A673 (cell line): ENCODE data around the gene BBS1. TPM values are rescaled to one million over a fixed set of nuclear protein-coding genes. Genes with fewer than 3 reads are reported as not detected.

Experiments
- BruUV-seq: library from RNA; stranded (reverse); fragments of 400-500 nt; replicated peaks from 2 replicates; lab custom pipeline; 2021; lab: Mats Ljungman, UMichigan
- CTCF ChIA-PET: fragments of 300-600 bp; sonication (Branson Sonifier 250); formaldehyde crosslinking; loops from one replicate; lab custom pipeline; 2022; ENCODE audit warnings: antibody characterized with exemption; lab: Charles Lee
- POLR2A ChIA-PET: fragments of 300-600 bp; sonication (Branson Sonifier 250); formaldehyde crosslinking; loops from one replicate; lab custom pipeline; 2022; ENCODE audit warnings: antibody characterized with exemption; ENCODE audit not compliant: low non-redundant PET; lab: Charles Lee
- DNase-seq: peaks from one replicate; pipeline ENCODE4 v3.0.0-alpha.2; 2015; ENCODE audit warnings: low spot score
- H3K27ac ChIP-seq: fragments of 200-600 bp; sonication (generic); 2 replicates; pipeline ENCODE4 v1.5.1; 2016; ENCODE audit warnings: mixed run types, low read depth, mild to moderate bottlenecking, mixed read lengths, antibody characterized with exemption, low read length; ENCODE audit not compliant: poor library complexity, severe bottlenecking
- H3K27me3 ChIP-seq: fragments of 200-600 bp; sonication (generic); replicated peaks from 2 replicates; pipeline ENCODE4 v1.6.1; 2017; ENCODE audit warnings: mixed run types, low read depth, mild to moderate bottlenecking, mixed read lengths, antibody characterized with exemption, low read length; ENCODE audit not compliant: insufficient read depth, poor library complexity
- H3K36me3 ChIP-seq: fragments of 200-600 bp; sonication (generic); 2 replicates; pipeline ENCODE4 v1.6.1; 2016; ENCODE audit warnings: mixed run types, mild to moderate bottlenecking, mixed read lengths, antibody characterized with exemption, low read length; ENCODE audit not compliant: insufficient read depth, poor library complexity, severe bottlenecking
- H3K4me1 ChIP-seq: fragments of 200-600 bp; sonication (generic); 2 replicates; pipeline ENCODE4 v1.6.1; 2017; ENCODE audit warnings: mixed run types, mild to moderate bottlenecking, mixed read lengths, antibody characterized with exemption, low read length; ENCODE audit not compliant: insufficient read depth, poor library complexity, severe bottlenecking
- H3K4me3 ChIP-seq: fragments of 200-600 bp; sonication (generic); 2 replicates; pipeline ENCODE4 v1.5.1; 2016; ENCODE audit warnings: low read depth, mixed run types, mild to moderate bottlenecking, mixed read lengths, low read length; ENCODE audit not compliant: poor library complexity, severe bottlenecking
- H3K9me3 ChIP-seq: fragments of 200-600 bp; sonication (generic); 2 replicates; pipeline ENCODE4 v1.6.1; 2016; ENCODE audit warnings: mixed run types, low read depth, mild to moderate bottlenecking, mixed read lengths, antibody characterized with exemption, low read length; ENCODE audit not compliant: poor library complexity, severe bottlenecking
- EZH2 ChIP-seq: fragments of 200-600 bp; sonication (generic); IDR thresholded peaks from 2 replicates; pipeline ENCODE4 v1.6.1; 2017; ENCODE audit warnings: borderline replicate concordance, low read depth, mild to moderate bottlenecking, mixed read lengths, antibody characterized with exemption, low read length; ENCODE audit not compliant: poor library complexity, severe bottlenecking
- intact Hi-C: fragments of 100-400 bp; cut with micrococcal nuclease; formaldehyde crosslinking; loops from one replicate; pipeline ENCODE4 v1.10.0; 2022; ENCODE audit not compliant: unreplicated experiment
- total RNA-seq: library from RNA; stranded (reverse); gene quantifications from 2 replicates; pipeline ENCODE4 v1.2.3, GENCODE V29; 2021
- TF ChIP-seq, protein P1 (sequence below): fragments of 300-800, 200-600 bp; sonication (generic); conservative IDR thresholded peaks from 2 replicates; pipeline ENCODE4 v1.5.1; 2017; ENCODE audit warnings: low read depth, mild to moderate bottlenecking, antibody characterized with exemption, low read length, moderate library complexity, mixed read lengths

Gene BBS1
- total RNA-seq, 1 experiment from 2014 or later: 40.5 TPM

DNA sequence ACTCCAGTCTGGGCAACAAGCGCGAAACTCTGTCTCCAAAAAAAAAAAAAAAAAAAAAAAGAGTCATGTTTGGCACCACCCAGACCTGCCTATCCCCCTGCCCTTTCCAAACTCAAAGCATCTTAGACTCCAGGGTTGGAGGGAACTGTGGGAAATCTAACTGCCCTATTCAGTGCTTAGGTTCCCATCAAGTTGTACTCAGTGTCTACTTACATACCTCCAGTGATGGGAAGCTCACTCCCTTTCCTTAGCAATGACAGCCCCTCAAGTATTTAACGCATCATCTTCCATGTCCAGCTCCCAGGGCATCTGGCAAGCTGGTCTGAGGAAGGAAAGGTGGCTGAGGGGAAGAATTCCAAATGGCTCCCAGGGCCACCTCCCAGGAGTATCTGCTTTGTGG, 39.3 kb downstream of the BBS1 start:
- Histone ChIP-seq H3K9me3 (no peaks in the 10 kb centered on the region), H3K27ac (no peak overlapping the region), H3K36me3 (no peaks in the 10 kb centered on the region), H3K4me1 (peaks cover 4% of the 10 kb centered on the region), H3K4me3 (no peak overlapping the region), H3K27me3 (no peaks in the 10 kb centered on the region)
- ChIA-PET CTCF (interaction anchor here (0.8 kb wide), 1 partner anchor 164 kb away, joined by 16 read pairs; no protein-coding TSS in a partner anchor), POLR2A (no interaction called here)
- no peak for DNase-seq
- intact Hi-C loops: no loop called here
- no TSS peak for BruUV-seq
- TF ChIP-seq, protein P1, sequence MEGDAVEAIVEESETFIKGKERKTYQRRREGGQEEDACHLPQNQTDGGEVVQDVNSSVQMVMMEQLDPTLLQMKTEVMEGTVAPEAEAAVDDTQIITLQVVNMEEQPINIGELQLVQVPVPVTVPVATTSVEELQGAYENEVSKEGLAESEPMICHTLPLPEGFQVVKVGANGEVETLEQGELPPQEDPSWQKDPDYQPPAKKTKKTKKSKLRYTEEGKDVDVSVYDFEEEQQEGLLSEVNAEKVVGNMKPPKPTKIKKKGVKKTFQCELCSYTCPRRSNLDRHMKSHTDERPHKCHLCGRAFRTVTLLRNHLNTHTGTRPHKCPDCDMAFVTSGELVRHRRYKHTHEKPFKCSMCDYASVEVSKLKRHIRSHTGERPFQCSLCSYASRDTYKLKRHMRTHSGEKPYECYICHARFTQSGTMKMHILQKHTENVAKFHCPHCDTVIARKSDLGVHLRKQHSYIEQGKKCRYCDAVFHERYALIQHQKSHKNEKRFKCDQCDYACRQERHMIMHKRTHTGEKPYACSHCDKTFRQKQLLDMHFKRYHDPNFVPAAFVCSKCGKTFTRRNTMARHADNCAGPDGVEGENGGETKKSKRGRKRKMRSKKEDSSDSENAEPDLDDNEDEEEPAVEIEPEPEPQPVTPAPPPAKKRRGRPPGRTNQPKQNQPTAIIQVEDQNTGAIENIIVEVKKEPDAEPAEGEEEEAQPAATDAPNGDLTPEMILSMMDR: no peak
- no peak for TF ChIP-seq EZH2

DNA sequence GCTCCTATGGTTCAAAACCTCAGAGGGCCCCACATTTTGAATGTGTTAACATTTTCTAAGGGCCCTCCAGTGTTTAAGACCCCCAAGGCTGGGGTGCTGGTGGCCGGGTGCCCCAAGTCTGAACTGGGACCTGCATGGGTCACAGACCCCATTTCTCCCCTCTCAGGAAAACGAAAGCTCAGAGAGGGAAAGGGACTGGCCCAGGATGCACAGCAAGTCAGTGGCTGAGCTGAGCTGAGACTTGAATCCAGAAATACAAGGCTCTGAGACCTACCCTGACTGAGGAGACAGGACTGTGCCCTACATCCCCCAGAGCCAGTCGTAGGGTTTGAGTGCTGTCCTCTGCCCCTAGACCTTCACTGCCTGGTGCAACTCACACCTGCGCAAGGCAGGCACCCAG, 40.5 kb downstream of the BBS1 start:
- CTCF ChIA-PET: interaction anchor here (0.6 kb wide), 1 partner anchor 177 kb away, joined by 3 read pairs; no protein-coding TSS in a partner anchor
- BruUV-seq: no TSS peak
- peaks cover 4% of the 10 kb centered on the region for H3K4me1 ChIP-seq
- no peaks in the 10 kb centered on the region for H3K36me3 ChIP-seq
- H3K27me3 ChIP-seq: no peaks in the 10 kb centered on the region
- no peak for DNase-seq
- no peaks in the 10 kb centered on the region for H3K9me3 ChIP-seq
- TF ChIP-seq, protein P1: no peak
- POLR2A ChIA-PET: no interaction called here
- intact Hi-C loops: no loop called here
- H3K4me3 ChIP-seq: no peak overlapping the region
- H3K27ac ChIP-seq: no peak overlapping the region

DNA sequence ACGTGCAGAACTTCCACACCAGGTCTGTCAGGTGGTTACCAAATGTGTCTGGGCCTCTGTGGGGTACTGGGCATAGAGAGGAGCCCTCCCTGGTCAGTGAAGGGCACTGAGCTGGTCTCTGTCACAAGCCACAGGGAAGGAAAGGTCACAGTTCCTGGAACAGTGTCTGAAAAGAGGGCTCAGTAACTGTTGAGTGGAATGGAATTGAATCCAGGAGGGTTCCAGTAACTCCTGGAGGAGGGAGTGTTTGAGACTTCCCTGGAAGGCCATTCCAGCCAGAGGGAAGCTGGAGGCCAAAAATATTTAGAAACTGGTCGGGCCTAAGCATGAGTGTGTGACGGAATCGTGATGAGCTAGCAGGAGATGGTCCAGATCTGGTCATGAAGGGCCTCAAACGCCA, 44.2 kb downstream of the BBS1 start:
- Histone ChIP-seq H3K9me3 (no peaks in the 10 kb centered on the region), H3K27me3 (peaks cover 21% of the 10 kb centered on the region), H3K36me3 (no peaks in the 10 kb centered on the region), H3K27ac (no peak overlapping the region), H3K4me1 (no peaks in the 10 kb centered on the region), H3K4me3 (no peak overlapping the region)
- DNase-seq: no peak
- ChIA-PET CTCF (interaction anchor here (0.5 kb wide), 1 partner anchor 124 kb away, joined by 8 read pairs; no protein-coding TSS in a partner anchor), POLR2A (no interaction called here)
- TF ChIP-seq, protein P1: no peak
- no peak for TF ChIP-seq EZH2
- intact Hi-C loops: no loop called here
- BruUV-seq: no TSS peak
